Fibroblast of gingiva (primary cell): ENCODE results near the gene AZU1.
A peak's percentile ranks its signal among the peaks of the same experiment; 100 is the strongest.
"Not testable (repeated sequence)": the region's sequence is repeated elsewhere in the genome, so short reads cannot be mapped to it uniquely, and the experiment has no call there.

Experiments
- DNase-seq: peaks from one replicate; pipeline ENCODE4 v3.0.0-alpha.2; 2011; ENCODE audit warnings: low read depth

AZU1 gene

GRCh38 chr19:831407-832369 is 4.1 kb downstream of the AZU1 start:
- DNase-seq: no peak

DNA sequence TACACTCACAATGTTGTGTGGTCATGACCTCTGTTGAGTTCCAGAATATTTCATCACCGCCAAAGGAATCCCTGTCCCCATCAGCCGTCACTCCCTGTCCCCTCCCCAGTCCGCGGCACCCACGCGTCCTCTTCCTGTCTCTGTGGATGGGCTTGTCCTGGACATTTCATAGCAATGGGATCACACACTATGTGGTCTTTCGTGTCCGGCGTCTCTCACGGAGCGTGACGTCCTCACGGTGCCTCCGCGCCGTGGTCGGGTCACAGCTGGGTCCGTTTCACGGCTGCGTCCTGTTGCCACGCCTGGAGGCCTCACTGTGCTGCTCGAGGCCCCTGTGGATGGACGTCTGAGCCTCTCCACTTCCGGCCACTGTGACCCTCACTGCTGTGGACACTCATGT is 6.6 kb downstream of the AZU1 start:
- no peak for DNase-seq

DNA sequence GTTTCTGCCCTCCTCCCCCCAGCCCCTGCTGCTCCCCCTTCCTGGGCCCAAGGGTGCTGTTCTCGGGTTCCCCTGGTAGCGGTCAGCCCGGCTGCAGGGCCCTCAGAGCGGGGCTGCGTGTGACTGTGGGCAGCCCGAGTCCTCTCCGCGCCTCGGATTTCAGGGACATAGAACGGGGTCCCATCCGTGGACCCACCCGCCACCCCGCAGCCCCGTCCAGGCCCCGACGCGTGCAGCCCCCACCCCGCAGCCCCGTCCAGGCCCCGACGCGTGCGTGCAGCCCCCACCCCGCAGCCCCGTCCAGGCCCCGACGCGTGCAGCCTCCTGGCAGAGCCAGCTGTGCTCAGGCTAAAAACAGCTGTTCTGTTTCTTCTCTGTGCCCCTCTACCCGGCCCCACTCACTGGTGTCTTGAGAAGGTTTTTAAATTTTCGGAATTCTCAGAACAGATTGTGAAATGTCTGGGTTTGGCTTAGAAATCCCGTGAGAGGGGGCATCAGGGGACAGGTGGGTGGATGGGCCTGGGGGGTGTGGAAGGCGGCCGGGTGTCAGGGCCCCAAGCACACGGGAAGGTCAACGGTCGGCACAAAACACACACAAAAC is 7.7 kb downstream of the AZU1 start:
- no peak for DNase-seq

DNA sequence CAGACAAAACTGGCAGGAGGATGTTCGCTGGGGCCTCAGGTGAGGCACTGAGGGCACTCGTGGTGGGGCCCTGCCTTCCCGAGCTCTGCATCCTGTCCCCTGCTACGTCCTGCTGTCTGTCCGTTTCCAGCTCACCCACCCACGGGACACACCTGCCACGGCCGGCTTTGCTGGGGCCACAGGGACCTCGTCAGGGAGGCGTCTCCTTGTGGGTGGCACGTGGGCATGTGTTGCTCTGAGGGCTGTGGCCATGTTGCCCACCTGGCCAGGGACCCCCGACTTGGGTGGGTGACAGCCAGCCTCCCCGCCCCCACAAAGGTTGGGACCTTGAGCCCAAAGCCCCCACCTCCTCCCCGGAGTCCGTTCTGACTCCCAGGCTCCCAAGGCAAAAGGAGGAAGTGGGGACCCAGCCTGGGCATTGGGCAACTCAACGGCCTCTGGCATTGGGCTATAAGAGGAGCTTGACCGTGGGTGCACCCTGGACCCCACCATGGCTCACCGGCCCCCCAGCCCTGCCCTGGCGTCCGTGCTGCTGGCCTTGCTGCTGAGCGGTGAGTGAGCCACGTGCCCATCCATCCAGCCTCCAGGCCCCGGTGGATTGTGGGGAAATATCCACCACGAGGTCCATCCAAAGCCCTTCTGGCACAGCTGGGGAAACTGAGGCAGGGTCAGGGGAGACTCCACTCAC is 13.0 kb downstream of the AZU1 start, which contains the start of gene PRTN3:
Gene PRTN3 (plus strand): TSS at position 481 of the 688 bp plus-strand sequence. CDS start 10 bp downstream, at position 491.
- no peak for DNase-seq

DNA sequence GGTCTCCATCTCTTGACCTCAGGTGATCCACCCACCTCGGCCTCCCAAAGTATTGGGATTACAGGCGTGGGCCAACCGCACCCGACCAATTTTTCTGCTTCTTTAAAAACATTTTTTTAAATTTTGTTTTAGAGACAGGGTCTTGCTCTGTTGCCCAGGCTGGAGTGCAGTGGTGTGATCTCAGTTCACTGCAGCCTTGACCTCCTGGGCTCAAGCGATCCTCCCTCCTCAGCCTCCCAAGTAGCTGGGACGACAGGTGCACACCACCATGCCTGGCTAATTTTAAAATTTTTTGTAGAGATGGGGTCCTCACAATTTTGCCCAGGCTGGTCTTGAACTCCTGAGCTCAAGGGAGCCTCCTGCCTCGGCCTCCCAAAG is 15.2 kb downstream of the AZU1 start:
- not testable (repeated sequence) for DNase-seq

DNA sequence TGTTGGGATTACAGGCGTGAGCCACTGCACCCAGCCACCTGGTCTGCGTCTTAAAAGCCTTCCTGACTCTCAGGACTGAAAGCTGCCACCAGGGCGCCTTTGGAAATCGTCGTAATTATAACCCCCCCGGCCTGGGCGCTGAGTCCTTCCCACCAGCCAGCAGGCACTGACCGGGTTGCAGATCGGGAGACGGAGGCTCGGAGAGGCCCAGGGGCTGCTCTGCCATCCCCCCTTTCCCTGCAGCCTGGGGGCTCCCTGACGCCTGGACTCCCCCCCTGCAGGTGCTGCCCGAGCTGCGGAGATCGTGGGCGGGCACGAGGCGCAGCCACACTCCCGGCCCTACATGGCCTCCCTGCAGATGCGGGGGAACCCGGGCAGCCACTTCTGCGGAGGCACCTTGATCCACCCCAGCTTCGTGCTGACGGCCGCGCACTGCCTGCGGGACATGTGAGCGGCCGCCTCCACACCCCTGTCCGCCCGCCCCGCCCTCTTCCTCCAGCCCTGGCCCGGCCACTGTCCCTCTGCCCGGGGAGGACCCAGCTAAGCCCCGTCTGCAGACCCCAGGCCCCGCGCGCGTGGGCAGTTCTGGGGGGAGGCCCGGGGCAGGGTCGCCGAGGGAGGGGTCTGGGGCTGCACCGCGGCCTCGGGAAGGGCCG is 15.7 kb downstream of the AZU1 start:
- DNase-seq: no peak

- no peak for DNase-seq
Observed at GRCh38 chr19:843836-844545, 16.4 kb downstream of the AZU1 start.

- DNase-seq: no peak
Observed at GRCh38 chr19:844546-844971, 16.9 kb downstream of the AZU1 start.

DNA sequence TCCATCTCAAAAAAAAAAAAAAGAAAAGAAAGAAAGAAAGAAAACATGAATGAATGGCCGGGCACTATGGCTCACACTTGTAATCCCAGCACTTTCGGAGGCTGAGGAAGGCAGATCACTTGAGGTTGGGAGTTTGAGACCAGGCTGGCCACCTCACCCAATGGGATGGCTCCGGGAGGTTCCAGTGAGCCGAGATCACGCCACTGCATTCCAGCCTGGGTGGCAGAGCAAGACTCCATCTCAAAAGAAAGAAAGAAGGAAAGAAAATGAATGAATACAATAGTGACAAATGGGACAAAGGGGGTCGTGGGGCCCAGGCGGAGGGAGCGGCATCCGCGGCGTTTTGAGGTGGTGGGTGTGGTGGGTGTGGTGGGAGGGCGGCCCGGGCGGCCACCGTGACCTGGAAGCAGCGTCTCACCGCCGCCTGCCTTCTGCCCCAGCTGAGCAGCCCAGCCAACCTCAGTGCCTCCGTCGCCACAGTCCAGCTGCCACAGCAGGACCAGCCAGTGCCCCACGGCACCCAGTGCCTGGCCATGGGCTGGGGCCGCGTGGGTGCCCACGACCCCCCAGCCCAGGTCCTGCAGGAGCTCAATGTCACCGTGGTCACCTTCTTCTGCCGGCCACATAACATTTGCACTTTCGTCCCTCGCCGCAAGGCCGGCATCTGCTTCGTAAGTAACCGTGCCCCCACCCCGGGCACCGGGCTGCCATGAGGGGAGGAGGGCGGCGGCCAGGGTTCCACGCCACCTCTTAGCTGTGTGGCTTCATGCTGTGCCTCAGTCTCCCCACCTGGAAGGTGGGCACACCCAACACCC is 18.3 kb downstream of the AZU1 start:
- DNase-seq: no peak

GRCh38 chr19:848386-848921 is 20.8 kb downstream of the AZU1 start:
- no peak for DNase-seq

GRCh38 chr19:849195-849594 is 21.6 kb downstream of the AZU1 start:
- not testable (repeated sequence) for DNase-seq

DNA sequence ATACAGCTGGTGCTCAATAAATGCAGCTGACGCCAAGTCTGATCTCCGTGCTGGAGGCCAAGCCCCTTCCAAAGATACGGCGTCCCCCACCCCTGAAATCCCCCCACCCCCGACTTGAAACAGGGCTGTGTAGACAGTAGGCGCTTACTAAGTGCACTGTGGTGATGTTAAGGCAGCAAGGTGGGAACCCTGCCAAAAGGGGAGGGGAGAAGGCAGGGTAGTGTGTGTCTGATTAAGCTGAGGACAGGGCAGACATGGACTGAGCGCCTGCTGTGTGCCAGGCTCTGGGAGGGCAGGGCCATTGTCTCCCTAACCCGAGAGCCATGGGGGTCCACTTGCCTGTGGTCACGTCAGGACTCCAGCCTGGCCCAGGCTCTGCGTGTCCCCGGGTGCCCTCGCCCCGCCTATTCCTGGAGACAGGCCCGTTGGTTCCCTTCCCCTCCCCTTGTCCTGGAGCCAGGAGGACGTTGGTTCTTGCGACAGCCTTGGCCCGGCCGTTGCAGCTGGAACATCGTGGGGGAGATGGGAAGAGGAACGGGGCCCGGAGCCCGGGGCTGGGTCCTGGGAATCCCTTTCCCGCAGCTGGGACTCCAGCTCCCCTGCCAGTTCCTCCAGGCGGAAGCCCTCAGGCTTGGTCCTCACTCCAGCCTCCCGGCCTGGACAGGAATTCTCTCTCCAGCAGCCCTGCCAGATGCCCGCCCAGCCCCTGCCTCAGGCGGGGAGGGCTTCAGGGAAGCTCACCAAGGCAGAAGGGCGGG is 22.8 kb downstream of the AZU1 start:
- peak; percentile 99 for DNase-seq

DNA sequence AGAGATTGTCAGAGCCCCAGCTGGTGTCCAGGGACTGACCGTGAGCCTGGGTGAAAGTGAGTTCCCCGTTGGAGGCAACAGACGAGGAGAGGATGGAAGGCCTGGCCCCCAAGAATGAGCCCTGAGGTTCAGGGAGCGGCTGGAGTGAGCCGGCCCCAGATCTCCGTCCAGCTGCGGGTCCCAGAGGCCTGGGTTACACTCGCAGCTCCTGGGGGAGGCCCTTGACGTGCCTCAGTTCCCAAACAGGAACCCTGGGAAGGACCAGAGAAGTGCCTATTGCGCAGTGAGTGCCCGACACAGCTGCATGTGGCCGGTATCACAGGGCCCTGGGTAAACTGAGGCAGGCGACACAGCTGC is 23.3 kb downstream of the AZU1 start:
- no peak for DNase-seq

GRCh38 chr19:852136-853013 is 24.7 kb downstream of the AZU1 start, which contains the start of gene ELANE:
Gene ELANE (plus strand): TSS chr19:852303. CDS start chr19:852329, 26 bp downstream.
- no peak for DNase-seq

- no peak for DNase-seq
Observed at GRCh38 chr19:853014-853585, 25.5 kb downstream of the AZU1 start.

- DNase-seq: not testable (repeated sequence)
Observed at GRCh38 chr19:853614-854220, 26.1 kb downstream of the AZU1 start.

GRCh38 chr19:854549-854948 is 26.9 kb downstream of the AZU1 start:
- DNase-seq: no peak

DNA sequence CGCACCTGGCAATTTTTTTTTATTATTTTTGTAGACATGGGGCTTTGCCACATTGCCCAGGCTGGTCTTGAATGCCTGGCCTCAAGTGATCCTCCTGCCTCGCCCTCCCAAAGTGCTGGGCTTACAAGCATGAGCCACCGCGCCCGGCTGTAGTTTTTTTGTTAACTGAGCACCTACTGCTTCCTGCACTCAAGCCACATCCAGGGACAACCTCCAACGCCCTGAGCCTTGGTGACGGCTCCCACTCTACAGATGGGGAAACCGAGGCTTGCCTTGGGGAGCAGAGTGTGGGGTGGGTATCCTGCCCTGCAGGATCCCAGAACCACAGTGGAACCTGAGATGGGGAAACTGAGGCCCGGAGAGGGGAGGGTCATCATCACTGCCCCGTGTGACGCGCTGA is 27.5 kb downstream of the AZU1 start:
- DNase-seq: no peak
